Measurements from ENCODE around the gene WBP1L.
"Not testable (repeated sequence)": the region's sequence is repeated elsewhere in the genome, so short reads cannot be mapped to it uniquely, and the experiment has no call there.

Gene WBP1L

GRCh38 chr10:102743588-102744373 lies at the start of gene WBP1L:
Gene WBP1L, plus strand, starts transcription at chr10:102743948. Its CDS starts 106 bp downstream, at chr10:102744054.
- peak; percentile 95 for DNase-seq

GRCh38 chr10:102695401-102695800 lies 48.3 kb upstream of the WBP1L start:
- not testable (repeated sequence) for DNase-seq

- no peak for DNase-seq
These were observed 47.0 kb upstream of the WBP1L start for GRCh38 chr10:102696736-102697135.

GRCh38 chr10:102698894-102699293 lies 44.9 kb upstream of the WBP1L start:
- no peak for DNase-seq

GRCh38 chr10:102701272-102701671 lies 42.5 kb upstream of the WBP1L start:
- no peak for DNase-seq

GRCh38 chr10:102701796-102702195 lies 42.0 kb upstream of the WBP1L start:
- no peak for DNase-seq

- no peak for DNase-seq
These were observed 41.0 kb upstream of the WBP1L start for GRCh38 chr10:102702742-102703141.

GRCh38 chr10:102704915-102705314 lies 38.8 kb upstream of the WBP1L start:
- DNase-seq, result no peak

- no peak for DNase-seq
These were observed 38.2 kb upstream of the WBP1L start for GRCh38 chr10:102705531-102705930.

GRCh38 chr10:102710609-102711008 lies 33.1 kb upstream of the WBP1L start:
- DNase-seq, result no peak

GRCh38 chr10:102712089-102712488 lies 31.7 kb upstream of the WBP1L start:
- no peak for DNase-seq

GRCh38 chr10:102712843-102713538 lies 30.8 kb upstream of the WBP1L start:
- DNase-seq, result no peak

GRCh38 chr10:102713539-102713813 lies 30.3 kb upstream of the WBP1L start:
- no peak for DNase-seq

GRCh38 chr10:102713814-102714620 lies 29.7 kb upstream of the WBP1L start, which contains the start of gene ARL3:
Gene ARL3, minus strand, starts transcription at chr10:102714397. Its CDS starts 122 bp downstream, at chr10:102714275.
- peak; percentile 98 for DNase-seq

- DNase-seq, result peak; percentile 66
These were observed 28.9 kb upstream of the WBP1L start, which contains the start of gene SFXN2 for GRCh38 chr10:102714621-102715455. Gene SFXN2, plus strand, starts transcription at chr10:102714636. Its CDS starts 12,001 bp downstream, at chr10:102726637.

- peak; percentile 19 for DNase-seq
These were observed 27.9 kb upstream of the WBP1L start for GRCh38 chr10:102715880-102716279.

- peak; percentile 2 for DNase-seq
These were observed 26.7 kb upstream of the WBP1L start for GRCh38 chr10:102716900-102717565.

GRCh38 chr10:102718220-102718619 lies 25.5 kb upstream of the WBP1L start:
- DNase-seq, result peak; percentile 18

- no peak for DNase-seq
These were observed 23.4 kb upstream of the WBP1L start for GRCh38 chr10:102720337-102720736.

- DNase-seq, result no peak
These were observed 22.9 kb upstream of the WBP1L start for GRCh38 chr10:102720775-102721301.

- no peak for DNase-seq
These were observed 21.8 kb upstream of the WBP1L start for GRCh38 chr10:102721954-102722353.

GRCh38 chr10:102723989-102724388 lies 19.8 kb upstream of the WBP1L start:
- DNase-seq, result no peak

Measured in stimulated activated CD8-positive, alpha-beta memory T cell treated with anti-CD3 and anti-CD28 coated beads, Interleukin-4, amount 100 ng/mL, for 48 hours (primary cell).